Ovary (tissue), 9 donors: Measurements from ENCODE around the gene NRIP1. TPM values are rescaled to one million over a fixed set of nuclear protein-coding genes. Genes with fewer than 3 reads are reported as not detected.

ENCODE experiments used
- DNase-seq, 5 donors: peaks; one replicate each; pipeline ENCODE4 v3.0.0-alpha.2; 2019 to 2020
- H3K27ac ChIP-seq, 2 donors: fragments of 200-600 bp; one replicate each; pipeline versions ENCODE4 v1.5.1 to v1.8.0; 2019 to 2022
- H3K27me3 ChIP-seq: fragments of 200-600 bp; one replicate; pipeline ENCODE4 v1.8.0; 2022
- H3K36me3 ChIP-seq: fragments of 200-600 bp; sonication (generic); one replicate; pipeline ENCODE4 v1.5.1; 2019
- H3K4me1 ChIP-seq: one replicate; pipeline ENCODE4 v1.8.1; 2013; ENCODE audit warnings: mild to moderate bottlenecking, moderate library complexity; ENCODE audit not compliant: insufficient read depth
- H3K4me3 ChIP-seq: fragments of 200-600 bp; sonication (generic); one replicate; pipeline ENCODE4 v1.5.1; 2017
- H3K9me3 ChIP-seq, 2 donors: fragments of 200-600 bp in 1 of 2; sonication (generic) in 1 of 2; one replicate each; pipeline versions ENCODE4 v1.5.1 to v1.8.1; 2013 to 2019; ENCODE audit warnings: mild to moderate bottlenecking in 1 of 2, moderate library complexity in 1 of 2
- CTCF ChIP-seq, 3 donors: fragments of 450-650 bp in 2 of 3; fragments of 200-600 bp in 1 of 3; IDR thresholded peaks; one replicate each; pipeline versions ENCODE4 v1.5.1 to v1.8.0; 2016 to 2022; ENCODE audit warnings: antibody characterized with exemption in 3 of 3, mild to moderate bottlenecking in 1 of 3
- EP300 ChIP-seq: sonication (generic); formaldehyde crosslinking; IDR thresholded peaks from one replicate; pipeline ENCODE4 v1.6.1; 2017; ENCODE audit warnings: antibody characterized with exemption
- POLR2A ChIP-seq: fragments of 450-650 bp; IDR thresholded peaks from one replicate; pipeline ENCODE4 v1.6.1; 2017; ENCODE audit warnings: antibody characterized with exemption, mild to moderate bottlenecking, moderate library complexity
- WGBS, 3 donors: extraction: QIAGEN DNeasy Blood & Tissue Kit in 1 of 3; methylation state at CpG; one replicate each; pipeline versions ENCODE4 v1.1.5 to v1.1.7; 2013 to 2017; 5-methylcytosine and 5-hydroxymethylcytosine counted together
- intact Hi-C, 4 donors: fragments of 100-400 bp; cut with DNase I; formaldehyde crosslinking; loops; one replicate each; pipeline versions ENCODE4 v1.11.0 to v1.15.1; 2022 to 2023
- polyA plus RNA-seq, 2 donors: library from polyadenylated mRNA; stranded (reverse); fragments of 200-250 nt in 1 of 2; fragments of 350-450 nt in 1 of 2; fragmentation: Illumina TruSeq in 1 of 2; extraction: RNeasy Lipid Tissue Mini Kit (QIAGEN cat#74804) in 1 of 2; gene quantifications; one replicate each; pipeline ENCODE4 v1.2.3, GENCODE V29; 2013 to 2014
- total RNA-seq, 7 donors: library from RNA; depleted of rRNA in 2 of 7; stranded (reverse); fragments of >200 nt in 2 of 7; fragmentation: NEBNext Ultra II Directional in 3 of 7; extraction: Animal tissue kit (Norgen Biotek cat#: 25700) in 3 of 7; gene quantifications; one replicate each; pipeline versions ENCODE4 v1.1.0 to v1.2.4, GENCODE V29; 2016 to 2023
- donor health status: DM: no; HTN: no; CAD: no; lungs with moderate emphysema.
- donor health status: DM: no; HTN: no; CAD: no.
- donor health status: Bipolar disorder and iron deficiency.
- donor health status: DM: yes; HTN: yes; CAD: no.
- donor health status: DM: no; HTN: no; CAD: no.
- donor health status: DM: yes; HTN: yes; CAD: no.

The NRIP1 gene
- total and polyA plus RNA-seq, 9 donors: 9.4 to 56.6 (median 39.9) TPM

GRCh38 chr21:14956807-14957206 lies 108.0 kb downstream of the NRIP1 start:
- intact Hi-C loops: no loop called here
- Histone ChIP-seq H3K4me3 (no peak overlapping the region), H3K27ac (no peak overlapping the region), H3K36me3 (no peaks in the 10 kb centered on the region), H3K27me3 (no peaks in the 10 kb centered on the region), H3K9me3 (no peaks in the 10 kb centered on the region), H3K4me1 (no peaks in the 10 kb centered on the region)
- WGBS, 3 donors: 16 to 23% (median 20%) methylated on average over 4 of the region's 4 CpGs
- DNase-seq: no peak
- TF ChIP-seq CTCF (IDR thresholded peaks at IDR 0.05) (no peak), EP300 (no peak), POLR2A (no peak)

DNA sequence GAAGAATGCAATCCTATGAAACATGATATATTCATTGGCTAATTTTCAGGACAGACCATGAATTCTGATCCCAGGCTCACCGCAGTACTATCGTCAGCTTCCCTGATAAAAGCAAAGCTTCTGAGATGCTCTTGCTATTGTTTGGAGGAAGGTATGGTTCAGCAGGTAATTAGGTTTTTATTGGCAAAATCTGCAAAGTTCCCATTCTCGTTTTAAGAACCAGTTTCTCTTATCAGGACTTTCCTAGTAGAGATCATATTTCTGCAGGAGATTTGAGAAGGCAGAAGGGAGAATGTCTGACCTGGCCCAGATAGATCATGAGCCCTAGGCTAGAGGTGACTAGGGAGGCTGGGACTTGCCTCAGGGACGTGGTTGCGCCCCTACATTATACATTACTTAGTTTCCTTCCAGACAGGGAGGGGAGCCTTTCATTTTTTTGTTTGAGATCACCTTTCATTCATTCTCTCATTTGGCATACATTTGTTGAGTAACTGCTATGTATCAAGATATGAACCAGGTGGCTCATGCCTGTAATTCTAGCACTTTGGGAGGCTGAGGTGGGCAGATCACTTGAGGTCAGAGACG lies 108.8 kb downstream of the NRIP1 start:
- H3K4me1 ChIP-seq: no peaks in the 10 kb centered on the region
- H3K36me3 ChIP-seq: no peaks in the 10 kb centered on the region
- H3K4me3 ChIP-seq: no peak overlapping the region
- intact Hi-C loops: no loop called here
- no peaks in the 10 kb centered on the region for H3K9me3 ChIP-seq
- no peak for DNase-seq
- TF ChIP-seq POLR2A: no peak
- WGBS, 3 donors: 76 to 85% (median 78%) methylated on average over 6 of the region's 6 CpGs
- H3K27me3 ChIP-seq: no peaks in the 10 kb centered on the region
- H3K27ac ChIP-seq: no peak overlapping the region

DNA sequence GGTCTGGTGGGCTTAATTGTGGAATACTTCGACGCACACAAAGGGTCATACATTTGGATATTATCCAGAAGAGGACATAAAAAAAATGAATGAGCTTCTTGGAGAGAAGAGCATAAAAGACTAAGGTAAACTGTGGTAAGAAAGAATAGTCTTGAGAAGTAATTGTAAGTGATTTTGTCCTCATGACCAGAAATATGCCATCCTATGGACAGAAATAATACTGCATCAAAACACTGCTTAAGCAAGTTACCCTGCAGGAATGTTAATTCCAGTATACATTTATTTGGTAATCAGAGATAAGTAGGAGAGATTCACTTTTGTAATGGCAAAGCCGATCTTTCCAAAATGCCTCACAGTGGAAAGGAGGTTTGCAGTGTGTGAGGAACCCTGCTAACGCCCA lies 111.9 kb downstream of the NRIP1 start:
- no peaks in the 10 kb centered on the region for H3K4me1 ChIP-seq
- TF ChIP-seq POLR2A (no peak), EP300 (no peak), CTCF (IDR thresholded peaks at IDR 0.05) (no peak)
- DNase-seq: no peak
- 68 to 98% (median 96%) methylated on average over 4 of the region's 4 CpGs for WGBS, 3 donors
- H3K36me3 ChIP-seq: no peaks in the 10 kb centered on the region
- no peak overlapping the region for H3K4me3 ChIP-seq
- no peaks in the 10 kb centered on the region for H3K27me3 ChIP-seq
- intact Hi-C loops: no loop called here
- no peak overlapping the region for H3K27ac ChIP-seq
- no peaks in the 10 kb centered on the region for H3K9me3 ChIP-seq

GRCh38 chr21:14949603-14950002 lies 115.2 kb downstream of the NRIP1 start:
- Histone ChIP-seq H3K9me3 (no peaks in the 10 kb centered on the region), H3K27me3 (no peaks in the 10 kb centered on the region), H3K27ac (no peak overlapping the region), H3K4me3 (no peak overlapping the region), H3K36me3 (no peaks in the 10 kb centered on the region), H3K4me1 (no peaks in the 10 kb centered on the region)
- 80 to 89% (median 81%) methylated on average over 4 of the region's 4 CpGs for WGBS, 3 donors
- TF ChIP-seq EP300: no peak
- TF ChIP-seq POLR2A: no peak
- TF ChIP-seq CTCF (IDR thresholded peaks at IDR 0.05): no peak
- DNase-seq: no peak
- intact Hi-C loops: no loop called here

DNA sequence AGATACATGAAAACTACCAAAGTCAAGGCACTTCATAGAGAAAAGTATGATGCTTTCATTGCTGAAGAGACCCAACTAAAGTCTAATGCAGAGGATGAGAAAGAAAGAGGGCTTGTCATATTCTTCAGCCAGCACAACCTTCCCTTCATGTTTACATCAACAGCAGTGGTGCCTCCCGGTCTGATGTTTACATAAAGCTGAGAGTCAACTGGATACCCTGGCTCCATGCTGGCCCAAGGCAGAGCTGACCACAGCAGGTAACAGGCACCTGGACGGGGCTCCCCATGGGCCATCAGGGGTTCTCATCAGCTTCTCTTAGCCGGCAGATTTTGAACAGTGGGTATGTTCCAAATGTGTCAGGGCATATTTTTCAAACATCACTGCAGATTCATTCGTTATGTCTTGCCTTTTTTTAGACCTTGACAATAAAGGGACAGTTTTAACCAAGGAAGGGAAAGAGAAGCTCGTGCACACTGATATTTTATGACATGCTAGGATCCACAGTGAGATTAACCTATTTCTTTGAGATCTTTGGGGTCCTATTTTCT lies 117.1 kb downstream of the NRIP1 start:
- TF ChIP-seq POLR2A: no peak
- no peak for TF ChIP-seq EP300
- TF ChIP-seq CTCF (IDR thresholded peaks at IDR 0.05): no peak
- H3K36me3 ChIP-seq: no peaks in the 10 kb centered on the region
- intact Hi-C loops: no loop called here
- H3K9me3 ChIP-seq: no peaks in the 10 kb centered on the region
- no peak for DNase-seq
- WGBS, 3 donors: 78 to 84% (median 79%) methylated on average over 5 of the region's 5 CpGs
- H3K27me3 ChIP-seq: no peaks in the 10 kb centered on the region
- H3K4me3 ChIP-seq: no peak overlapping the region
- no peaks in the 10 kb centered on the region for H3K4me1 ChIP-seq
- no peak overlapping the region for H3K27ac ChIP-seq
